Measurements from ENCODE around the gene ENPP7.

The ENPP7 gene

DNA sequence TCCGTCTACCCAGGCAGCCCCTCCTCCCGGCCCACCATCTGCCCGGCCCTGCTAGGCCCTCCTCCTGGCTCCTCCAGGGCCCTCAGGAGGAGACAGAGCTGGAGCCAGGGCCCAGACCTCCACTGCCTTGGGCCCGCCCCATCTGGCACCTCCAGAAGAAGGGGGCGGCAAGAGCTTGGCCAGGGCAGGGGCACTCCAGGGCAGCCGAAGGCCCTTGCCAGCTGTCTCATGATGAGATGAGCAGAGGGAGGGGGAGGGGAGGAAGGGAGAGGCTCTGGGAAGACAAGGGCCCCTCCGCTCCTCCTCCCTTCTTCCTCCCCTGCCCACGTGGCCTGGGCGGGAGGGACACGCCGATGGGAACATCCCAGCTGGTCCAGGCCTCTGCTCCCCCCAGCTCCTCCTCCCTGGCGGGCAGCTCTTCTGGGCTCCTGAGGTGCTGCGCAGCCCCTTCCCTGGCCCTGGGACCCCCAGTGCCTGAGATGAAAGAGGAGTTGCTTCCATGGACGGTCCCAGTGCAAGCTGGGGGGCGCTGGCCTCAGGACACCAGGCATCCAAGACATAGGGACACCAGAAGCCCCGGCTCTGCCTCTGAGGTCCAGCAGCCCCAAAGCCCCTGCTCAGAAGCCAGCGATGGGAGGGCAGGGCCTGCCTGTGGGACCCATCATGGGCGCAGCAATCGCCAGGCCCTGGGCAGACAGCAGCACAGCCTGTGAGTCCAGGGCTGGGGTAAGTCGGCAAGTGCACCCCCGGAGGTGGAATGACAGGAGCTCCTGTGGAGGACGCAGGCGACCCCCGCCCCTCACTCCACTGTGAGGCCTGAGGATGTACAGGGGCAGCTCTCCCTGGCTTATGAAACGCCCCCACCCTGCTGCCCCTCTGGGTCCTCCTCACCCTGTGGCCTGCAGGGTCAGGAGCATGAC, 23.6 kb upstream of the ENPP7 start:
- Histone ChIP-seq H3K79me2 (ENCODE audit: insufficient read depth, low read length) (no peaks in the 10 kb centered on the region), H3K4me2 (ENCODE audit: insufficient read depth, low read length) (no peak overlapping the region), H3K9me3 (ENCODE audit: insufficient read depth, low read length, severe bottlenecking) (no peaks in the 10 kb centered on the region), H3K36me3 (ENCODE audit: insufficient read depth, low read length) (no peaks in the 10 kb centered on the region), H2AFZ (ENCODE audit: low read depth, low read length) (no peak overlapping the region), H3K27ac (ENCODE audit: low read length) (no peak overlapping the region), H3K4me1 (ENCODE audit: insufficient read depth, low read length) (no peaks in the 10 kb centered on the region), H4K20me1 (ENCODE audit: insufficient read depth, low read length) (no peaks in the 10 kb centered on the region; the same call in 1 of the 2 replicates), H3K4me3 (ENCODE audit: low read depth in 1 of 2, low read length in 2 of 2) (no peak overlapping the region), H3K27me3 (ENCODE audit: insufficient read depth, low read length, poor library complexity) (no peaks in the 10 kb centered on the region), H3K9ac (ENCODE audit: low read depth, low read length) (no peak overlapping the region)
- ATAC-seq (ENCODE audit: insufficient read depth, low read depth) (no peak), DNase-seq (no peak)
- TF ChIP-seq EZH2 (IDR thresholded peaks at IDR 0.05; ENCODE audit: borderline replicate concordance, low read depth, low read length, severe bottlenecking), result no peak
- TF ChIP-seq, protein P1, sequence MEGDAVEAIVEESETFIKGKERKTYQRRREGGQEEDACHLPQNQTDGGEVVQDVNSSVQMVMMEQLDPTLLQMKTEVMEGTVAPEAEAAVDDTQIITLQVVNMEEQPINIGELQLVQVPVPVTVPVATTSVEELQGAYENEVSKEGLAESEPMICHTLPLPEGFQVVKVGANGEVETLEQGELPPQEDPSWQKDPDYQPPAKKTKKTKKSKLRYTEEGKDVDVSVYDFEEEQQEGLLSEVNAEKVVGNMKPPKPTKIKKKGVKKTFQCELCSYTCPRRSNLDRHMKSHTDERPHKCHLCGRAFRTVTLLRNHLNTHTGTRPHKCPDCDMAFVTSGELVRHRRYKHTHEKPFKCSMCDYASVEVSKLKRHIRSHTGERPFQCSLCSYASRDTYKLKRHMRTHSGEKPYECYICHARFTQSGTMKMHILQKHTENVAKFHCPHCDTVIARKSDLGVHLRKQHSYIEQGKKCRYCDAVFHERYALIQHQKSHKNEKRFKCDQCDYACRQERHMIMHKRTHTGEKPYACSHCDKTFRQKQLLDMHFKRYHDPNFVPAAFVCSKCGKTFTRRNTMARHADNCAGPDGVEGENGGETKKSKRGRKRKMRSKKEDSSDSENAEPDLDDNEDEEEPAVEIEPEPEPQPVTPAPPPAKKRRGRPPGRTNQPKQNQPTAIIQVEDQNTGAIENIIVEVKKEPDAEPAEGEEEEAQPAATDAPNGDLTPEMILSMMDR (IDR thresholded peaks at IDR 0.05; ENCODE audit: borderline replicate concordance, extremely low read depth, low read length, poor library complexity, severe bottlenecking), result no peak

DNA sequence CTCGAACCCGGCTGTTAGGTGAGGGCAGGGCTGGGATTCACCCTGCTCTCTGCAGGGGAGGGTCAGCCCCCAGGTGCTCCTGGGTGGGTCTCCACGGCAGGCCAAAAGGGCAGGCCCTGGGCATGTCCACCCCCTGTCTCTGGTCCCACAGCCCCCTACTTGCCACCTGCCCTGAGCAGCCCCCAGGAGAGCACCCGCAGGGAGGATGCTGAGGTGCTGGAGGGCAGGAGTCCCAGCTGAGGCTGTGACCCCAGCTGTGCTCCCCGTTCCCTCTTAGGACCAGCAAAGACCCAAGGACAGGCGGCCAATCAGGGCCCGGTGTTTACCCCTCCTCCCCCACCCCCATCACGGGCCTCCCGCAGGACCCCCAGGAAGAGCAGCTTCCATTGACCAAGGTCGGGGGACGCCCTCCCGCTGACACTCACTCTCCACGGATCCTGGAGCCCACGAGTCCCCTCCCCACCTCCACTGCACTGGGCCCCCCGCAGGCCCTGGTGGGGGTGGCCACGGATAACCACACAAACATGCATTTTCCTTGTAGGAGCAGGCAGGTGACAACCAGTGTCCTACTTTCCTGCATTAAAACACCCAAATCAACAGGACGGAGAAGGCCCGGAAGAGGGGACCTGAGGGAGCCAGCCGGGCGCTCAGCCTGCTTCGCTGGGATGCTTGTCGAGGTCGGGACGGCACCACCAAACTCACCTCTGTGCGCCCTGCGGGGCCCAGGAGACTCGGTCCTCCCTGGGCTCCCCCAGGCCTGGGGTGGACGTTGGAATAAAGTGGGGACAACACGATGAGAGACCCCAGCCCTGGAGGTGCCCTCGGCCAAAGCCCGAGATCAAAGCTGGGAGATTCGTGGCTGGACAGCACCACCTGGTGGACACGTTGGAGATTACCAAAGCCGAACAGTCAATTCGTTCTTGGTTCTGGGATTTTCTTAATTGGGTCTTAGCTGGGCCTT, 22.5 kb upstream of the ENPP7 start:
- DNase-seq (peak; percentile 61), ATAC-seq (ENCODE audit: insufficient read depth, low read depth) (peak; percentile 71)
- no peak for TF ChIP-seq EZH2 (IDR thresholded peaks at IDR 0.05; ENCODE audit: borderline replicate concordance, low read depth, low read length, severe bottlenecking)
- TF ChIP-seq, protein P1 (IDR thresholded peaks at IDR 0.05; ENCODE audit: borderline replicate concordance, extremely low read depth, low read length, poor library complexity, severe bottlenecking), result peak; percentile 84
- no peaks in the 10 kb centered on the region for H3K27me3 ChIP-seq (ENCODE audit: insufficient read depth, low read length, poor library complexity)
- no peak overlapping the region for H3K27ac ChIP-seq (ENCODE audit: low read length)
- H3K4me1 ChIP-seq (ENCODE audit: insufficient read depth, low read length), result no peaks in the 10 kb centered on the region
- no peaks in the 10 kb centered on the region for H3K79me2 ChIP-seq (ENCODE audit: insufficient read depth, low read length)
- H3K36me3 ChIP-seq (ENCODE audit: insufficient read depth, low read length), result no peaks in the 10 kb centered on the region
- H3K4me2 ChIP-seq (ENCODE audit: insufficient read depth, low read length), result no peak overlapping the region
- no peaks in the 10 kb centered on the region for H3K9me3 ChIP-seq (ENCODE audit: insufficient read depth, low read length, severe bottlenecking)
- H2AFZ ChIP-seq (ENCODE audit: low read depth, low read length), result no peak overlapping the region
- H3K9ac ChIP-seq (ENCODE audit: low read depth, low read length), result no peak overlapping the region
- H3K4me3 ChIP-seq (ENCODE audit: low read depth in 1 of 2, low read length in 2 of 2), result no peak overlapping the region
- no peaks in the 10 kb centered on the region; the same call in 1 of the 2 replicates for H4K20me1 ChIP-seq (ENCODE audit: insufficient read depth, low read length)

DNA sequence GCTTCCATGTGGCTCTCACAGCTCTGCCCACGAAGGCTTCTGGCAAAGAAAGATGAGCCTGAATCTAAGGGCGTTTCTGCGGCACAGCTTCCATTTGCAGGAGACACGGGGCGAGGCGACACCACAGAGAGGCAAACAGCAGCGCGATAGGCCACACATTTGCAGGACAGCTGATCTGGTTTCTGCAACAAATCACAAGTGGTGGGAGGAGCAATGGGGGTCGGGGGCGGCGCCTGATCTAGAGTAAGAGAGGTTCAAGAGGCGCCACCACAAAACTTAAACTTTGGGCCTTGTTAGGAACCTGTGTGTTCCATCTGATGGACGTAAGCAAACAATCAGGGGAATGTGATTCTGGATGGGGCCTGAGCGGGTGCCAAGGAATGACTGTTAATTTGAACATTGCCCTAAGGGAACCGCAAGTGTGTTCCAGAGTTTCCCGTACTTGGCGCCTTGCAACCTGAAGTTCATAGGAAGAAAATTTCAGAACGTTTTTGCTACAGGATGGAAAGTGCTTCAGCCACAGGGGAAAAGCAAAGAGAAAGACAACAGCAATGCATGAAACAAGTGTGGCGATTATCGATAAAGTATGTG, 18.9 kb upstream of the ENPP7 start:
- ATAC-seq (ENCODE audit: insufficient read depth, low read depth), result no peak
- H3K9me3 ChIP-seq (ENCODE audit: insufficient read depth, low read length, severe bottlenecking), result no peaks in the 10 kb centered on the region
- H3K9ac ChIP-seq (ENCODE audit: low read depth, low read length), result no peak overlapping the region
- no peak overlapping the region for H3K4me3 ChIP-seq (ENCODE audit: low read depth in 1 of 2, low read length in 2 of 2)
- H3K4me2 ChIP-seq (ENCODE audit: insufficient read depth, low read length), result no peak overlapping the region
- H3K27me3 ChIP-seq (ENCODE audit: insufficient read depth, low read length, poor library complexity), result no peaks in the 10 kb centered on the region
- peaks cover 5% of the 10 kb centered on the region; the same call in 1 of the 2 replicates for H4K20me1 ChIP-seq (ENCODE audit: insufficient read depth, low read length)
- H3K4me1 ChIP-seq (ENCODE audit: insufficient read depth, low read length), result no peaks in the 10 kb centered on the region
- TF ChIP-seq, protein P1 (IDR thresholded peaks at IDR 0.05; ENCODE audit: borderline replicate concordance, extremely low read depth, low read length, poor library complexity, severe bottlenecking), result no peak
- no peak for TF ChIP-seq EZH2 (IDR thresholded peaks at IDR 0.05; ENCODE audit: borderline replicate concordance, low read depth, low read length, severe bottlenecking)
- no peaks in the 10 kb centered on the region for H3K79me2 ChIP-seq (ENCODE audit: insufficient read depth, low read length)
- H2AFZ ChIP-seq (ENCODE audit: low read depth, low read length), result no peak overlapping the region
- no peaks in the 10 kb centered on the region for H3K36me3 ChIP-seq (ENCODE audit: insufficient read depth, low read length)
- DNase-seq, result no peak
- no peak overlapping the region for H3K27ac ChIP-seq (ENCODE audit: low read length)
